ENCODE measurements around the gene PLK5.
"Not testable (repeated sequence)": the region's sequence is repeated elsewhere in the genome, so short reads cannot be mapped to it uniquely, and the experiment has no call there.

PLK5 gene

GRCh38 chr19:1526066-1526778 is 2.3 kb downstream of the PLK5 start:
- no peak for DNase-seq

- DNase-seq = no peak
These were observed 3.2 kb downstream of the PLK5 start for GRCh38 chr19:1526979-1527649.

DNA sequence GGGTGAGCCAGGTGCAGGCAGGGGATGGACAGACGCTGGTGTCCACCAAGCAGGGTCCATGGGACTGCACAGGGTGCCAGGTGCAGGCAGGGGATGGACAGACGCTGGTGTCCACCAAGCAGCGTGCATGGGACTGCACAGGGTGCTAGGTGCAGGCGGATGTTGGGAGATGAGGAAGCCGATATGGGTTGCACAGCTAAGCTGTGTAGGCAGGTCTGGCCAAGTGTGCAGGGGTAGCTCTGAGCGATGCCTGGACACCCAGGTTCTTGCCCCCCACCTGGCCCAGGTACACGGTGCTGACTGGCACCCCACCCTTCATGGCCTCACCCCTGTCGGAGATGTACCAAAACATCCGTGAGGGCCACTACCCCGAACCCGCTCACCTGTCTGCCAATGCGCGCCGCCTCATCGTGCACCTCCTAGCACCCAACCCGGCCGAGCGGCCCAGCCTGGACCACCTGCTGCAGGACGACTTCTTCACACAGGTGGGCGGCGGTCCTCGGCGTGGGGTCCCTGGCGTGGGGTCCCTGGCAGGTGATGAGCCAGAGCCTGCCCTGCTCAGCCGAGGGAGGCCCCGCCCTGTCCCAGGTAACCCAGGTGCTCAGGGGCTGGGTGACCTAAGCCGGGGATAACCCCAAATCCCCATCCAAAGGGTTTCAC is 3.9 kb downstream of the PLK5 start:
- no peak for DNase-seq

DNA sequence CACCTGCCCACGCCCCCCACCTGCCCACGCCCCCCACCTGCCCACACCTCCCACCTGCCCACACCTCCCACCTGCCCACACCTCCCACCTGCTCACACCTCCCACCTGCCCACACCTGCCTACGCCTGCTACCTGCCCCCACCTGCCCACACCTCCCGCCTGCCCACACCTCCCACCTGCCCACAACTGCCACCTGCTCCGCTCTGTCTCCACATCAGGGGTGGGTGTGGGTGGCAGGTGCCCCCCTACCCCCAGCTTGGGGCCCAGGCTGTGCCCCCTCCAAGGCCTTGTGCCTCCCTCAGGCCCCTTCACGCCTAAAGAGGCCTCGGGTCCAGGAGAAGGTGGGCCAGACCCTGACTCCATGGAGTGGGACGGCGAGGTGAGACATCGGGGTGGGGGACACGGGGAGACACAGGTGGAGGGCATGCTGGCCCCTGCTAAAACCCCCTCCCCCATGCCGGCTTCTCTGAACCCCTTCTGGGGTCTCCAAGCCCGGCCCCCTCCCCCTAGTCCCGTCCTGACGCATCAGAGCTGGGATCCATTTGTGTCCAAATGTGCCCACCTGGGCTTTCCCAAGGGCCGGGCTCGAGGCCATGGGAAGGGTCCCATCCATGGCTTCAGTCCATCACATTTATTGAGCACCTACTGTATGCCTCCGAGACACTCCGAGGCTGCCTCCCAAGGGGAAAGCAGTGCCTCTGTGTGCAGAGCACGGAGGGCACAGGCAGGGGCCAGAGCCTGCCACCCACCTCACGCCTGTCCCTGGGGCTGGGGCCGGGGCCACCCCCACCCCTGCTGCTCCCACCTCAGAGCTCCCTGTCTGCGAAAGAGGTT is 4.9 kb downstream of the PLK5 start:
- DNase-seq = no peak

DNA sequence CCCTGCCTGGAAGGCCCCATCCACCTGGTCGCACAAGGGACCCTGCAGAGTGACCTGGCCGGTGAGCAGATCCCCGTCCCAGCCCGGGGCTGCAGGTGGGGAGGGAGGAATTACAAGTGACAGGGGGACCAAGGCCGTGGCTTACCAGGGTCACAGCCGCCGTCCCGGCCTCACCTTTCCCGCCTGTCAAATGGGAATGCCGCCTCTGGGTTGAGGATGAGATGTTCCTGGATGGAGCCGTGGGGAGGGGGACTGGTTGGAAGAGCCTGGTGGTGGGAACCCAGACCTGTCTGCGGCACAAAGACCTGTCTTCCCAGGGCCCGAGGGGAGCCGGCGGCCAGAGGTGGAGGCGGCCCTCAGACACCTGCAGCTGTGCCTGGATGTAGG is 5.5 kb downstream of the PLK5 start:
- DNase-seq = no peak

DNA sequence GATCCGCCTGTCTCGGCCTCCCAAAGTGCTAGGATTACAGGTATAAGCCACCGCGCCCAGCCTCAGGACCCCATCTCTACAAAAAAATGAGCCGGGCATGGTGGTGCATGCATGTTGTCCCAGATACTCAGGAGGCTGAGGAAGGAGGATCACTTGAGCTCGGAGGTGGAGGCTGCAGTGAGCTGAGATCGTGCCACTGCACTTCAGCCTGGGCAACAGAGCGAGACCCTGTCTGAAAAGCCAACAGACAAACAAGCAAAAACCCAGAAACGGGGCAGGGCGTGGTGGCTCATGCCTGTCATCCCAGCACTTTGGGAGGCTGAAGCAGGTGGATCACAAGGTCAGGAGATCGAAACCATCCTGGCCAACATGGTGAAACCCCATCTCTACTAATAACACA is 7.0 kb downstream of the PLK5 start:
- not testable (repeated sequence) for DNase-seq

DNA sequence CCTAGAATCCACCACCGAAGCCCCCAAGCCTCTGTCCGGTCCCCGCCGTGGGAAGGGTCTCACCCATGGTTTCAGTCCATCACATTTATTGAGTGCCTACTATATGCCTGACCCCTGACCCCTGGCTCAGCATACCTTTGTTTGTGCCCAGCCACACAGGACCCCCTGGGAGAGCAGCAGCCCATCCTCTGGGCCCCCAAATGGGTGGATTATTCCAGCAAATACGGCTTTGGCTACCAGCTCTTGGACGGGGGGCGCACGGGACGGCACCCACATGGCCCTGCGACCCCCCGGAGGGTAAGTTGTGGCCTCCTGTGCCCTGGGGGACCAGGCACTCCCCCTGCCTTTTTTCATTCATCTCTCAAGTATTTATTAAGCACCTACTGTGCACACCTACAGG is 7.7 kb downstream of the PLK5 start:
- DNase-seq = no peak

DNA sequence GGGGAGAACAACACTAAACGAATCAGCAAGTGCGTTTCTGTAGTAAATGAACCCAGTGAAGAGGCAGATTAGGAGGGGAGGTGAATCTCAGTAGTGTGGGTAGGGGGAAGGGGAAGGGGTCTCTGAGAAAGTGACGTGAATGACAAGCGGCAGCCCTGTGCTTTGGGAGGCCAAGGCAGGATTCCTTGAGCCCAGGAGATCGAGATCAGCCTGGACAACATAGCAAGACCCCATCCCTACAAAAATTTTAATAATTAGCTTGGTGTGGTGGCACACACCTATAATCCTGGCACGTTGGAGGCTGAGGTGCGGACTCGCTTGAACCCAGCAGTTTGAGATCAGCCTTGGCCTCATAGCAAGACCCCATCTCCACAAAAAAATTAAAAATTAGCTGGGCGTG is 8.1 kb downstream of the PLK5 start:
- no peak for DNase-seq

DNA sequence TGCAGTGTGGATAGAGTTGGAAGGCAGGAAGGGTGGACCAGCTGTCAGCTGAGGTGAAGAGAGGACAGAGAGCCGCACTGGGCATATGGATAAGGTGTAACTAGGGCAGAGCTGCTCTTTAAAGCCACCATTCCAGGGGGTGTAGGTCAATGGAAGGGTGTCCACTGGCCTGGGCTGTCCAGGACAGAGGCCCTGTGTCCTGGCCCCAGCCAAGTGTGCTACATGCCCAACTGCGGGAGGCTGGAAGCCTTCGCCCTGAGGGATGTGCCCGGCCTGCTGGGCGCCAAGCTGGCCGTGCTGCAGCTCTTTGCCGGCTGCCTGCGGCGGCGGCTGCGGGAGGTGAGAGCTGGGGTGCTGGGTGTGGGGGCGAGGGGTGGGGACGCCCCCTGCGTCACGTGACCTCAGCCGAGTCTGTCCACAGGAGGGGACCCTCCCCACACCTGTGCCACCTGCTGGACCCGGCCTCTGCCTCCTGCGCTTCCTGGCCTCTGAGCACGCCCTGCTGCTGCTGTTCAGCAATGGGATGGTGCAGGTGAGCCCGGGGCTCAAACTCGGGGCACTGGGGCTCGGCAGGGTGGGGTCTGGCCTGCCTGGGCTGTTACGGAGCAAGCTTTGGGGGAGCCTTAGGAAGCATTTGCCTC is 9.8 kb downstream of the PLK5 start:
- no peak for DNase-seq

DNA sequence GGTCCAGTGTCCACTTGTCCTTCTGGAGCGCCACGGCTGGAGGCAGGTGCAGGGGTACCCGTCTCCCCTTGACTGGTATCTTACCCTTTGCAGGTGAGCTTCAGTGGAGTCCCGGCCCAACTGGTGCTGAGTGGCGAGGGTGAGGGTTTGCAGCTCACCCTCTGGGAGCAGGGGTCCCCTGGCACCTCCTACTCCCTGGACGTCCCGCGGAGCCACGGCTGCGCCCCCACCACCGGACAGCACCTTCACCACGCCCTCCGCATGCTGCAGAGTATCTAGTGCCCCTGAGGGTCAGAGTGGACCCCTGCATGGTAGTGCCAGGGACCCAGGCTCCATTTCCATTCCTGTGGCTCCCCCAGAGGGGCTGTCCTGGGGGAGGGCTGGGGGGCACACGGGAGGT is 11.1 kb downstream of the PLK5 start:
- no peak for DNase-seq

GRCh38 chr19:1535699-1536098 is 11.8 kb downstream of the PLK5 start:
- not testable (repeated sequence) for DNase-seq

GRCh38 chr19:1538978-1539377 is 15.1 kb downstream of the PLK5 start:
- no peak for DNase-seq

DNA sequence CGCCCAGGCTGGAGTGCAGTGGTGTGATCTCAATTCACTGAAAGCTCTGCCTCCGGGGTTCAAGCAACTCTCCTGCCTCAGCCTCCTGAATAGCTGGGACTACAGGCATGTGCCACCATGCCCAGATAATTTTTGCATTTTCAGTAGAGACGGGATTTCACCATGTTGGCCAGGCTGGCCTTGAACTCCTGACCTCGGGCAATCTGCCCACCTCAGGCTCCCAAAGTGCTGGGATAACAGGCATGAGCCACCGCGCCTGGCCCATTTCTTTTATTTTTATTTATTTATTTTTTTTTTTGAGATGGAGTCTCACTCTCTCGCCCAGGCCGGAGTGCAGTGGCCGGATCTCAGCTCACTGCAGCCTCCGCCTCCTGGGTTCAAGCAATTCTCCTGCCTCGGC is 15.9 kb downstream of the PLK5 start:
- DNase-seq = not testable (repeated sequence)

- DNase-seq = no peak
These were observed 16.6 kb downstream of the PLK5 start for GRCh38 chr19:1540365-1540925.

- DNase-seq = no peak
These were observed 25.6 kb downstream of the PLK5 start for GRCh38 chr19:1549332-1549945.

- DNase-seq = no peak
These were observed 27.5 kb downstream of the PLK5 start for GRCh38 chr19:1551068-1552040.

DNA sequence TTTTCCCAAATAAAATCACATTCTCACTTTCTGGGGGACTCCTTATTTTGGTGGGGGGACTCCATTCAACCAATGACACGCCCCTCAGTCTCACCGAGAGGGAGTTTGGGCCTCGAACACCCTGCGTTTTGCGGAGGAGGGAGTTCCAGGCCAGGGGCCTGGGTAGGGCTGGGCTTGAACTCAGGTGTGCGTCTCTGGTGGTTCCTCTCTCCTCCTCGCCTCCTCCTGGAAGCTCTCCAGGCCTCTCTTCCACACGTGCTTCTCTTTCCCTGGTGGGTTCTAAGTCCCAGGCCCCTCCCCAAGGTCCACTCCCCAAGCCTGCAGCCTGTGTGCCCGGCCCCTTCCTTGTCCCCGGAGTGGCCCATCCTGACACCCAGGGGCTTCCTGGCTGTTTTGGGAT is 29.5 kb downstream of the PLK5 start:
- no peak for DNase-seq

GRCh38 chr19:1554968-1555367 is 31.1 kb downstream of the PLK5 start:
- no peak for DNase-seq

GRCh38 chr19:1555487-1556389 is 31.9 kb downstream of the PLK5 start:
- DNase-seq = no peak
